GM12878 (cell line): ENCODE results near the gene TEKT3.

ENCODE experiments used
- EZH2 ChIP-seq: IDR thresholded peaks from 2 replicates; pipeline ENCODE4 v1.6.1; 2012; ENCODE audit warnings: low read depth, mild to moderate bottlenecking, control low read depth, inconsistent platforms, low read length, borderline replicate concordance; ENCODE audit not compliant: control insufficient read depth
- GABPA ChIP-seq: IDR thresholded peaks from 2 replicates; pipeline ENCODE4 v1.6.1; 2014; ENCODE audit warnings: antibody characterized with exemption, low read depth, mild to moderate bottlenecking, inconsistent platforms
- NBN ChIP-seq: fragments of 450-650 bp; IDR thresholded peaks from 2 replicates; pipeline ENCODE4 v1.6.1; 2016
- NFYA ChIP-seq: IDR thresholded peaks from 2 replicates; pipeline ENCODE4 v1.6.1; 2011; ENCODE audit warnings: low read depth, mild to moderate bottlenecking, low read length, improper control_type of control experiment, borderline replicate concordance
- POLR2AphosphoS2 ChIP-seq: IDR thresholded peaks from 2 replicates; pipeline ENCODE4 v1.6.1; 2011; ENCODE audit warnings: low read depth, mild to moderate bottlenecking, low read length, improper control_type of control experiment, moderate library complexity
- POLR2AphosphoS5 ChIP-seq: IDR thresholded peaks from 2 replicates; pipeline ENCODE4 v1.6.1; 2011; ENCODE audit warnings: mild to moderate bottlenecking, low read length, inconsistent platforms
- RCOR1 ChIP-seq: conservative IDR thresholded peaks from 2 replicates; pipeline ENCODE4 v1.6.1; 2012; ENCODE audit warnings: low read depth, low read length, improper control_type of control experiment
- TBL1XR1 ChIP-seq: IDR thresholded peaks from 2 replicates; pipeline ENCODE4 v1.6.1; 2012; ENCODE audit warnings: low read depth, low read length, improper control_type of control experiment
- TF ChIP-seq, protein P1 (sequence below): IDR thresholded peaks from 2 replicates; pipeline ENCODE4 v1.6.1; 2011; ENCODE audit warnings: mild to moderate bottlenecking, low read depth, low read length, moderate library complexity; ENCODE audit not compliant: insufficient replicate concordance
- TF ChIP-seq, protein P2 (sequence below): fragments of 450-650 bp; IDR thresholded peaks from 2 replicates; pipeline ENCODE4 v1.6.1; 2014; ENCODE audit warnings: mild to moderate bottlenecking
- TF ChIP-seq, protein P3 (sequence below), 3 experiments: IDR thresholded peaks in 2 of 3; conservative IDR thresholded peaks in 1 of 3; 2 replicates each; pipeline ENCODE4 v1.5.1; 2011; ENCODE audit warnings: low read depth in 3 of 3, low read length in 3 of 3, mild to moderate bottlenecking in 3 of 3, control low read depth in 2 of 3, moderate library complexity in 2 of 3, inconsistent platforms in 1 of 3, mixed read lengths in 1 of 3; ENCODE audit not compliant: control insufficient read depth in 2 of 3, insufficient read depth in 1 of 3; ENCODE audit errors: extremely low read depth in 1 of 3
- TF ChIP-seq, protein P4 (sequence below): fragments of 450-650 bp; IDR thresholded peaks from 2 replicates; pipeline ENCODE4 v1.6.1; 2016; ENCODE audit warnings: mild to moderate bottlenecking, moderate library complexity, borderline replicate concordance

DNA sequence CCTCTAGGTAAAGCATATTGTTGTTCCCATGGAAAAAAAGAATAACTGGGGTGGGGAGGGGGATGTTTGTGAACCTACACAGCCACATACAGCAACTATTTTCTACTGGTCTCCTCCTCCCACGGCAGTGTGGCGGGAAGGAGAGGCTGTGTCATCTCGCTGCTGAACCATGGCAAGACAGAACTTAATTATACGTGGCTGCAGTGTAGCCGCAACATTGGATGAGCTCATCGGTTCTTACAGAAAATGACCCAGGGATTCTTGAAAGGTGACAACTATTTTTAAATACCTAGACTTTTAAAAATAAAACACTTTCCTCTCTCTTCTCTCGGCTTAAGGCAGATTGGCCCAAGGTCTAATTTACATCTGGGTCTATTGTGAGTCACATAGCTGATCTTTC lies 19.8 kb upstream of the TEKT3 start:
- no peak for TF ChIP-seq POLR2AphosphoS5
- TF ChIP-seq, protein P1, sequence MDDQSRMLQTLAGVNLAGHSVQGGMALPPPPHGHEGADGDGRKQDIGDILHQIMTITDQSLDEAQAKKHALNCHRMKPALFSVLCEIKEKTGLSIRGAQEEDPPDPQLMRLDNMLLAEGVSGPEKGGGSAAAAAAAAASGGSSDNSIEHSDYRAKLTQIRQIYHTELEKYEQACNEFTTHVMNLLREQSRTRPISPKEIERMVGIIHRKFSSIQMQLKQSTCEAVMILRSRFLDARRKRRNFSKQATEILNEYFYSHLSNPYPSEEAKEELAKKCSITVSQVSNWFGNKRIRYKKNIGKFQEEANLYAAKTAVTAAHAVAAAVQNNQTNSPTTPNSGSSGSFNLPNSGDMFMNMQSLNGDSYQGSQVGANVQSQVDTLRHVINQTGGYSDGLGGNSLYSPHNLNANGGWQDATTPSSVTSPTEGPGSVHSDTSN = no peak
- no peak for TF ChIP-seq TBL1XR1
- no peak for TF ChIP-seq GABPA
- TF ChIP-seq NFYA = no peak
- no peak for TF ChIP-seq NBN
- TF ChIP-seq, protein P2, sequence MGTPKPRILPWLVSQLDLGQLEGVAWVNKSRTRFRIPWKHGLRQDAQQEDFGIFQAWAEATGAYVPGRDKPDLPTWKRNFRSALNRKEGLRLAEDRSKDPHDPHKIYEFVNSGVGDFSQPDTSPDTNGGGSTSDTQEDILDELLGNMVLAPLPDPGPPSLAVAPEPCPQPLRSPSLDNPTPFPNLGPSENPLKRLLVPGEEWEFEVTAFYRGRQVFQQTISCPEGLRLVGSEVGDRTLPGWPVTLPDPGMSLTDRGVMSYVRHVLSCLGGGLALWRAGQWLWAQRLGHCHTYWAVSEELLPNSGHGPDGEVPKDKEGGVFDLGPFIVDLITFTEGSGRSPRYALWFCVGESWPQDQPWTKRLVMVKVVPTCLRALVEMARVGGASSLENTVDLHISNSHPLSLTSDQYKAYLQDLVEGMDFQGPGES = no peak
- TF ChIP-seq, protein P3, sequence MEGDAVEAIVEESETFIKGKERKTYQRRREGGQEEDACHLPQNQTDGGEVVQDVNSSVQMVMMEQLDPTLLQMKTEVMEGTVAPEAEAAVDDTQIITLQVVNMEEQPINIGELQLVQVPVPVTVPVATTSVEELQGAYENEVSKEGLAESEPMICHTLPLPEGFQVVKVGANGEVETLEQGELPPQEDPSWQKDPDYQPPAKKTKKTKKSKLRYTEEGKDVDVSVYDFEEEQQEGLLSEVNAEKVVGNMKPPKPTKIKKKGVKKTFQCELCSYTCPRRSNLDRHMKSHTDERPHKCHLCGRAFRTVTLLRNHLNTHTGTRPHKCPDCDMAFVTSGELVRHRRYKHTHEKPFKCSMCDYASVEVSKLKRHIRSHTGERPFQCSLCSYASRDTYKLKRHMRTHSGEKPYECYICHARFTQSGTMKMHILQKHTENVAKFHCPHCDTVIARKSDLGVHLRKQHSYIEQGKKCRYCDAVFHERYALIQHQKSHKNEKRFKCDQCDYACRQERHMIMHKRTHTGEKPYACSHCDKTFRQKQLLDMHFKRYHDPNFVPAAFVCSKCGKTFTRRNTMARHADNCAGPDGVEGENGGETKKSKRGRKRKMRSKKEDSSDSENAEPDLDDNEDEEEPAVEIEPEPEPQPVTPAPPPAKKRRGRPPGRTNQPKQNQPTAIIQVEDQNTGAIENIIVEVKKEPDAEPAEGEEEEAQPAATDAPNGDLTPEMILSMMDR (IDR thresholded peaks at IDR 0.05 in 2 of 3, conservative IDR thresholded peaks at IDR 0.05 in 1 of 3; ENCODE audit: control insufficient read depth in 2 of 3, extremely low read depth in 1 of 3, insufficient read depth in 1 of 3, low read depth in 3 of 3, low read length in 3 of 3) = no peak
- no peak for TF ChIP-seq EZH2
- TF ChIP-seq RCOR1 = no peak
- TF ChIP-seq POLR2AphosphoS2 = no peak
- TF ChIP-seq, protein P4, sequence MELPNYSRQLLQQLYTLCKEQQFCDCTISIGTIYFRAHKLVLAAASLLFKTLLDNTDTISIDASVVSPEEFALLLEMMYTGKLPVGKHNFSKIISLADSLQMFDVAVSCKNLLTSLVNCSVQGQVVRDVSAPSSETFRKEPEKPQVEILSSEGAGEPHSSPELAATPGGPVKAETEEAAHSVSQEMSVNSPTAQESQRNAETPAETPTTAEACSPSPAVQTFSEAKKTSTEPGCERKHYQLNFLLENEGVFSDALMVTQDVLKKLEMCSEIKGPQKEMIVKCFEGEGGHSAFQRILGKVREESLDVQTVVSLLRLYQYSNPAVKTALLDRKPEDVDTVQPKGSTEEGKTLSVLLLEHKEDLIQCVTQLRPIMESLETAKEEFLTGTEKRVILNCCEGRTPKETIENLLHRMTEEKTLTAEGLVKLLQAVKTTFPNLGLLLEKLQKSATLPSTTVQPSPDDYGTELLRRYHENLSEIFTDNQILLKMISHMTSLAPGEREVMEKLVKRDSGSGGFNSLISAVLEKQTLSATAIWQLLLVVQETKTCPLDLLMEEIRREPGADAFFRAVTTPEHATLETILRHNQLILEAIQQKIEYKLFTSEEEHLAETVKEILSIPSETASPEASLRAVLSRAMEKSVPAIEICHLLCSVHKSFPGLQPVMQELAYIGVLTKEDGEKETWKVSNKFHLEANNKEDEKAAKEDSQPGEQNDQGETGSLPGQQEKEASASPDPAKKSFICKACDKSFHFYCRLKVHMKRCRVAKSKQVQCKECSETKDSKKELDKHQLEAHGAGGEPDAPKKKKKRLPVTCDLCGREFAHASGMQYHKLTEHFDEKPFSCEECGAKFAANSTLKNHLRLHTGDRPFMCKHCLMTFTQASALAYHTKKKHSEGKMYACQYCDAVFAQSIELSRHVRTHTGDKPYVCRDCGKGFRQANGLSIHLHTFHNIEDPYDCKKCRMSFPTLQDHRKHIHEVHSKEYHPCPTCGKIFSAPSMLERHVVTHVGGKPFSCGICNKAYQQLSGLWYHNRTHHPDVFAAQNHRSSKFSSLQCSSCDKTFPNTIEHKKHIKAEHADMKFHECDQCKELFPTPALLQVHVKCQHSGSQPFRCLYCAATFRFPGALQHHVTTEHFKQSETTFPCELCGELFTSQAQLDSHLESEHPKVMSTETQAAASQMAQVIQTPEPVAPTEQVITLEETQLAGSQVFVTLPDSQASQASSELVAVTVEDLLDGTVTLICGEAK = no peak
